Common myeloid progenitor, CD34-positive (primary cell): Measurements from ENCODE around the gene SYNDIG1.

Experiments used
- CTCF ChIA-PET: fragments of 350-600 bp; sonication (Branson Sonifier 250); formaldehyde crosslinking; loops from one replicate; lab custom pipeline; 2021; ENCODE audit warnings: antibody characterized with exemption; lab: Charles Lee
- POLR2A ChIA-PET: fragments of 350-600 bp; sonication (Branson Sonifier 250); formaldehyde crosslinking; loops from one replicate; lab custom pipeline; 2021; ENCODE audit warnings: antibody characterized with exemption; lab: Charles Lee
- DNase-seq, 3 donors: peaks; one replicate each; pipeline versions ENCODE4 v3.0.0 to v3.0.0-alpha.2; 2013
- H3K27ac ChIP-seq, 2 experiments: 1 replicate in 1 of 2; 2 replicates in 1 of 2; pipeline ENCODE4 v1.7.0; 2013; ENCODE audit warnings: inconsistent platforms in 2 of 2, low read length in 2 of 2, mild to moderate bottlenecking in 2 of 2, low read depth in 1 of 2, moderate library complexity in 1 of 2; ENCODE audit not compliant: severe bottlenecking in 2 of 2, insufficient read depth in 1 of 2, poor library complexity in 1 of 2
- H3K27me3 ChIP-seq, 5 experiments: replicated peaks in 2 of 5; 1 replicate in 3 of 5; 2 replicates in 2 of 5; pipeline versions ENCODE4 v1.6.1 to v1.7.0; 2013; ENCODE audit warnings: low read length in 4 of 5, mild to moderate bottlenecking in 2 of 5, moderate library complexity in 2 of 5, inconsistent platforms in 1 of 5; ENCODE audit not compliant: insufficient read depth in 5 of 5, control insufficient read depth in 4 of 5
- H3K36me3 ChIP-seq, 4 experiments: 1 replicate in 2 of 4; 2 replicates in 2 of 4; pipeline versions ENCODE4 v1.6.1 to v1.7.0; 2013; ENCODE audit warnings: low read length in 3 of 4, control low read depth in 1 of 4, mild to moderate bottlenecking in 1 of 4; ENCODE audit not compliant: control insufficient read depth in 4 of 4, insufficient read depth in 4 of 4
- H3K4me1 ChIP-seq, 4 experiments: 1 replicate in 3 of 4; 2 replicates in 1 of 4; pipeline versions ENCODE4 v1.6.1 to v1.7.1; 2013; ENCODE audit warnings: low read length in 3 of 4, mild to moderate bottlenecking in 3 of 4, control low read depth in 1 of 4, inconsistent platforms in 1 of 4, moderate library complexity in 1 of 4; ENCODE audit not compliant: control insufficient read depth in 4 of 4, insufficient read depth in 4 of 4; ENCODE audit errors: control extremely low read depth in 1 of 4
- H3K4me3 ChIP-seq, 7 experiments: 1 replicate in 4 of 7; 2 replicates in 3 of 7; pipeline versions ENCODE4 v1.5.1 to v1.7.0; 2013; ENCODE audit warnings: mild to moderate bottlenecking in 7 of 7, low read length in 6 of 7, moderate library complexity in 6 of 7, inconsistent platforms in 2 of 7, low read depth in 2 of 7, control low read depth in 1 of 7; ENCODE audit not compliant: insufficient read depth in 4 of 7, control insufficient read depth in 1 of 7; ENCODE audit errors: extremely low read depth in 1 of 7
- H3K9me3 ChIP-seq, 5 experiments: 1 replicate in 4 of 5; 2 replicates in 1 of 5; pipeline versions ENCODE4 v1.6.1 to v1.7.1; 2013; ENCODE audit warnings: low read length in 4 of 5, mild to moderate bottlenecking in 2 of 5, inconsistent platforms in 1 of 5, low read depth in 1 of 5, moderate library complexity in 1 of 5; ENCODE audit not compliant: control insufficient read depth in 4 of 5, insufficient read depth in 2 of 5; ENCODE audit errors: control extremely low read depth in 1 of 5
- WGBS: methylation state at CpG from one replicate; pipeline ENCODE4 v1.1.5; 2013; ENCODE audit not compliant: insufficient coverage; 5-methylcytosine and 5-hydroxymethylcytosine counted together

The SYNDIG1 gene

GRCh38 chr20:24460712-24461111 lies 8.7 kb upstream of the SYNDIG1 start:
- Histone ChIP-seq H3K27me3 (peaks cover 0 to 25% (median 3%) of the 10 kb centered on the region in 5 experiments), H3K36me3 (no peaks in the 10 kb centered on the region), H3K4me1 (no peaks in the 10 kb centered on the region), H3K4me3 (no peak overlapping the region), H3K27ac (no peak overlapping the region), H3K9me3 (no peaks in the 10 kb centered on the region)
- POLR2A ChIA-PET, result no interaction called here
- CTCF ChIA-PET, result no interaction called here
- no peak for DNase-seq
- no CpG with 5 or more reads among the region's 7 CpGs for WGBS

GRCh38 chr20:24461848-24462247 lies 7.6 kb upstream of the SYNDIG1 start:
- Histone ChIP-seq H3K4me1 (no peaks in the 10 kb centered on the region), H3K27me3 (peaks cover 0 to 36% (median 9%) of the 10 kb centered on the region in 5 experiments), H3K9me3 (no peaks in the 10 kb centered on the region), H3K4me3 (no peak overlapping the region), H3K36me3 (no peaks in the 10 kb centered on the region), H3K27ac (no peak overlapping the region)
- POLR2A ChIA-PET, result no interaction called here
- DNase-seq, result no peak
- 100% methylated on average over 3 of the region's 3 CpGs for WGBS
- CTCF ChIA-PET, result no interaction called here

- CTCF ChIA-PET, result no interaction called here
- Histone ChIP-seq H3K36me3 (no peaks in the 10 kb centered on the region), H3K9me3 (no peaks in the 10 kb centered on the region), H3K27ac (no peak overlapping the region), H3K4me1 (no peaks in the 10 kb centered on the region), H3K4me3 (no peak overlapping the region), H3K27me3 (peaks cover 0 to 43% (median 9%) of the 10 kb centered on the region in 5 experiments)
- 57% methylated on average over 1 of the region's 4 CpGs for WGBS
- DNase-seq, result no peak
- POLR2A ChIA-PET, result no interaction called here
These were observed 6.9 kb upstream of the SYNDIG1 start for GRCh38 chr20:24462460-24463010.

- WGBS, result 94% methylated on average over 2 of the region's 3 CpGs
- Histone ChIP-seq H3K4me3 (no peak overlapping the region), H3K36me3 (no peaks in the 10 kb centered on the region), H3K27ac (no peak overlapping the region), H3K9me3 (no peaks in the 10 kb centered on the region), H3K4me1 (peaks cover 0 to 15% (median 14%) of the 10 kb centered on the region in 4 experiments), H3K27me3 (peaks cover 0 to 59% (median 19%) of the 10 kb centered on the region in 5 experiments)
- CTCF ChIA-PET, result no interaction called here
- DNase-seq, result no peak
- POLR2A ChIA-PET, result interaction anchor here (0.6 kb wide), 1 partner anchor 10 kb away, joined by 3 read pairs; no protein-coding TSS in a partner anchor
These were observed 4.3 kb upstream of the SYNDIG1 start for GRCh38 chr20:24465159-24465558.

- Histone ChIP-seq H3K36me3 (no peaks in the 10 kb centered on the region), H3K9me3 (no peaks in the 10 kb centered on the region), H3K4me3 (no peak overlapping the region), H3K4me1 (peaks cover 0 to 21% (median 20%) of the 10 kb centered on the region in 4 experiments), H3K27ac (no peak overlapping the region), H3K27me3 (peaks cover 0 to 64% (median 22%) of the 10 kb centered on the region in 5 experiments)
- 91% methylated on average over 2 of the region's 3 CpGs for WGBS
- POLR2A ChIA-PET, result no interaction called here
- CTCF ChIA-PET, result no interaction called here
- DNase-seq, result no peak
These were observed 3.7 kb upstream of the SYNDIG1 start for GRCh38 chr20:24465730-24466129.

GRCh38 chr20:24468401-24469115 lies 871 bp upstream of the SYNDIG1 start:
- CTCF ChIA-PET, result interaction anchor here (1.0 kb wide), 1 partner anchor 214 kb away, joined by 3 read pairs; no protein-coding TSS in a partner anchor
- Histone ChIP-seq H3K9me3 (no peaks in the 10 kb centered on the region), H3K27ac (no peak overlapping the region), H3K4me3 (peak overlapping the region in 5 of 7 experiments; percentile 31 to 69 (median 65)), H3K36me3 (no peaks in the 10 kb centered on the region), H3K27me3 (peaks cover 0 to 92% (median 41%) of the 10 kb centered on the region in 5 experiments), H3K4me1 (peaks cover 0 to 28% (median 27%) of the 10 kb centered on the region in 4 experiments)
- DNase-seq, result no peak
- WGBS, result 18% methylated on average over 15 of the region's 23 CpGs
- POLR2A ChIA-PET, result no interaction called here
